ENCODE results near the gene DUSP15. TPM values are rescaled to one million over a fixed set of nuclear protein-coding genes. Genes with fewer than 3 reads are reported as not detected.

DUSP15 gene
- total RNA-seq, 1 experiment from 2014 or later, result not detected

- no peak for TF ChIP-seq CTCF (IDR thresholded peaks at IDR 0.05; ENCODE audit: unreplicated experiment)
- Mint-ChIP-seq H3K27me3 (ENCODE audit: unreplicated experiment) (no peaks in the 10 kb centered on the region), H3K4me1 (ENCODE audit: low read depth, unreplicated experiment) (peaks cover 17% of the 10 kb centered on the region), H3K27ac (ENCODE audit: unreplicated experiment) (no peak overlapping the region), H3K4me3 (ENCODE audit: low read depth, unreplicated experiment) (peak overlapping the region; percentile 6), H3K9me3 (ENCODE audit: low read depth, unreplicated experiment) (no peaks in the 10 kb centered on the region), H3K36me3 (ENCODE audit: insufficient read depth, unreplicated experiment) (peaks cover 15% of the 10 kb centered on the region)
- CTCF ChIA-PET, result interaction anchor here (0.6 to 1.6 kb wide), 7 partner anchors 10 to 195 kb away, joined by 3 to 7 read pairs (median 3); no protein-coding TSS in a partner anchor
- BruUV-seq (replicated peaks), result no TSS peak
- DNase-seq, result peak; percentile 97
- intact Hi-C loops (cut with micrococcal nuclease; ENCODE audit: unreplicated experiment), result loop anchor here (5.0 kb wide), 1 partner anchor 116 kb away; the partner anchor contains the start of gene PDRG1
Measured at GRCh38 chr20:31835977-31836852, 34.1 kb downstream of the DUSP15 start.

- CTCF ChIA-PET, result interaction anchor here (0.7 to 1.6 kb wide), 3 partner anchors 11 to 176 kb away, joined by 3 to 7 read pairs (median 4); no protein-coding TSS in a partner anchor
- H3K4me1 Mint-ChIP-seq (ENCODE audit: low read depth, unreplicated experiment), result peaks cover 17% of the 10 kb centered on the region
- TF ChIP-seq CTCF (IDR thresholded peaks at IDR 0.05; ENCODE audit: unreplicated experiment), result no peak
- no peak overlapping the region for H3K27ac Mint-ChIP-seq (ENCODE audit: unreplicated experiment)
- H3K27me3 Mint-ChIP-seq (ENCODE audit: unreplicated experiment), result no peaks in the 10 kb centered on the region
- no TSS peak for BruUV-seq (replicated peaks)
- no peaks in the 10 kb centered on the region for H3K9me3 Mint-ChIP-seq (ENCODE audit: low read depth, unreplicated experiment)
- no peak overlapping the region for H3K4me3 Mint-ChIP-seq (ENCODE audit: low read depth, unreplicated experiment)
- DNase-seq, result no peak
- intact Hi-C loops (cut with micrococcal nuclease; ENCODE audit: unreplicated experiment), result loop anchor here (5.0 kb wide), 1 partner anchor 117 kb away; the partner anchor contains the start of gene PDRG1
- H3K36me3 Mint-ChIP-seq (ENCODE audit: insufficient read depth, unreplicated experiment), result peaks cover 15% of the 10 kb centered on the region
Measured at GRCh38 chr20:31835554-31835953, 34.8 kb downstream of the DUSP15 start.

- Mint-ChIP-seq H3K9me3 (ENCODE audit: low read depth, unreplicated experiment) (no peaks in the 10 kb centered on the region), H3K27me3 (ENCODE audit: unreplicated experiment) (no peaks in the 10 kb centered on the region), H3K27ac (ENCODE audit: unreplicated experiment) (no peak overlapping the region), H3K4me1 (ENCODE audit: low read depth, unreplicated experiment) (peaks cover 17% of the 10 kb centered on the region), H3K36me3 (ENCODE audit: insufficient read depth, unreplicated experiment) (peaks cover 15% of the 10 kb centered on the region), H3K4me3 (ENCODE audit: low read depth, unreplicated experiment) (no peak overlapping the region)
- CTCF ChIA-PET, result interaction anchor here (1.2 kb wide), 1 partner anchor 10 kb away, joined by 3 read pairs; no protein-coding TSS in a partner anchor
- BruUV-seq (replicated peaks), result no TSS peak
- TF ChIP-seq CTCF (IDR thresholded peaks at IDR 0.05; ENCODE audit: unreplicated experiment), result no peak
- no peak for DNase-seq
- intact Hi-C loops (cut with micrococcal nuclease; ENCODE audit: unreplicated experiment), result no loop called here
Measured at GRCh38 chr20:31833931-31834521, 36.3 kb downstream of the DUSP15 start.

GRCh38 chr20:31833130-31833930, 37.0 kb downstream of the DUSP15 start:
- Mint-ChIP-seq H3K27me3 (ENCODE audit: unreplicated experiment) (no peaks in the 10 kb centered on the region), H3K9me3 (ENCODE audit: low read depth, unreplicated experiment) (no peaks in the 10 kb centered on the region), H3K4me3 (ENCODE audit: low read depth, unreplicated experiment) (no peak overlapping the region), H3K36me3 (ENCODE audit: insufficient read depth, unreplicated experiment) (peaks cover 15% of the 10 kb centered on the region), H3K27ac (ENCODE audit: unreplicated experiment) (no peak overlapping the region), H3K4me1 (ENCODE audit: low read depth, unreplicated experiment) (peaks cover 17% of the 10 kb centered on the region)
- TF ChIP-seq CTCF (IDR thresholded peaks at IDR 0.05; ENCODE audit: unreplicated experiment), result peak; percentile 99
- intact Hi-C loops (cut with micrococcal nuclease; ENCODE audit: unreplicated experiment), result no loop called here
- no TSS peak for BruUV-seq (replicated peaks)
- CTCF ChIA-PET, result interaction anchor here (1.2 kb wide), 1 partner anchor 10 kb away, joined by 3 read pairs; no protein-coding TSS in a partner anchor
- DNase-seq, result peak; percentile 84
